HepG2 (cell line): Measurements from ENCODE around the gene ARHGAP4. TPM values are rescaled to one million over a fixed set of nuclear protein-coding genes. Genes with fewer than 3 reads are reported as not detected.

Experiments
- ATRX ChIP-seq: sonication (generic); formaldehyde crosslinking; IDR thresholded peaks from 2 replicates; pipeline ENCODE4 v1.4.0; 2020; ENCODE audit warnings: missing genetic modification reagents, borderline replicate concordance
- NFYB ChIP-seq: sonication (generic); formaldehyde crosslinking; IDR thresholded peaks from 2 replicates; pipeline ENCODE4 v1.4.0; 2020; ENCODE audit warnings: missing genetic modification reagents
- NKX3-1 ChIP-seq: sonication (generic); formaldehyde crosslinking; IDR thresholded peaks from 2 replicates; pipeline ENCODE4 v1.5.0; 2020; ENCODE audit warnings: missing genetic modification reagents
- POLR2G ChIP-seq: fragments of 200-400 bp; formaldehyde crosslinking; IDR thresholded peaks from 2 replicates; pipeline ENCODE4 v1.6.1; 2018; ENCODE audit warnings: mild to moderate bottlenecking, low read depth, low read length, moderate library complexity
- SMARCE1 ChIP-seq: fragments of 450-650 bp; IDR thresholded peaks from 2 replicates; pipeline ENCODE4 v1.6.1; 2017; ENCODE audit warnings: borderline replicate concordance
- ZNF329 ChIP-seq: sonication (generic); formaldehyde crosslinking; IDR thresholded peaks from 2 replicates; pipeline ENCODE4 v1.9.0; 2021; ENCODE audit warnings: low read depth, mild to moderate bottlenecking, missing genetic modification reagents
- ZNF598 ChIP-seq: sonication (generic); formaldehyde crosslinking; IDR thresholded peaks from 2 replicates; pipeline ENCODE4 v1.5.1; 2020; ENCODE audit warnings: mild to moderate bottlenecking, missing genetic modification reagents, borderline replicate concordance
- ZSCAN25 ChIP-seq: sonication (generic); formaldehyde crosslinking; IDR thresholded peaks from 2 replicates; pipeline ENCODE4 v1.8.0; 2022; ENCODE audit warnings: mild to moderate bottlenecking, missing genetic modification reagents
- polyA plus RNA-seq, 8 experiments: library from polyadenylated mRNA; depleted of rRNA in 3 of 8; stranded (reverse) in 7 of 8; unstranded in 1 of 8; fragments of >200 nt; fragmentation: Illumina TruSeq in 4 of 8; extraction: Trizol in 4 of 8; gene quantifications; 2 replicates each; pipeline versions ENCODE4 v1.2.1 to v1.2.3, GENCODE V29; 2011 to 2016; ENCODE audit warnings: low read depth in 4 of 8, missing spikeins in 1 of 8, mixed read lengths in 1 of 8; ENCODE audit not compliant: insufficient read depth in 1 of 8
- total RNA-seq, 5 experiments: library from RNA; depleted of rRNA; stranded (reverse); fragments of >200 nt; fragmentation: Illumina TruSeq; extraction: Trizol; gene quantifications; 2 replicates each; pipeline ENCODE4 v1.2.3, GENCODE V29; 2016; ENCODE audit warnings: low read depth in 1 of 5
- TF ChIP-seq, protein P1 (sequence below), 2 experiments: fragments of 450-650 bp in 1 of 2; sonication (generic) in 1 of 2; formaldehyde crosslinking in 1 of 2; IDR thresholded peaks; 2 replicates each; pipeline versions ENCODE4 v1.6.1 to v1.8.0; 2016 to 2022; ENCODE audit warnings: antibody characterized with exemption in 1 of 2, mild to moderate bottlenecking in 1 of 2, missing genetic modification reagents in 1 of 2
- TF ChIP-seq, protein P2 (sequence below): sonication (generic); formaldehyde crosslinking; IDR thresholded peaks from 2 replicates; pipeline ENCODE4 v1.5.1; 2020; ENCODE audit warnings: missing genetic modification reagents, mild to moderate bottlenecking, borderline replicate concordance
- TF ChIP-seq, protein P3 (sequence below): sonication (generic); formaldehyde crosslinking; IDR thresholded peaks from 2 replicates; pipeline ENCODE4 v1.8.0; 2022; ENCODE audit warnings: low read depth, missing genetic modification reagents
- TF ChIP-seq, protein P4 (sequence below): sonication (generic); formaldehyde crosslinking; IDR thresholded peaks from 2 replicates; pipeline ENCODE4 v1.5.1; 2020; ENCODE audit warnings: missing genetic modification reagents, mild to moderate bottlenecking, borderline replicate concordance

ARHGAP4 gene
- total and polyA plus RNA-seq, 2 of the 13 experiments (the other 11 are each of a cell fraction or from before 2014, with no cell fraction given), result 0.57 to 0.64 TPM

DNA sequence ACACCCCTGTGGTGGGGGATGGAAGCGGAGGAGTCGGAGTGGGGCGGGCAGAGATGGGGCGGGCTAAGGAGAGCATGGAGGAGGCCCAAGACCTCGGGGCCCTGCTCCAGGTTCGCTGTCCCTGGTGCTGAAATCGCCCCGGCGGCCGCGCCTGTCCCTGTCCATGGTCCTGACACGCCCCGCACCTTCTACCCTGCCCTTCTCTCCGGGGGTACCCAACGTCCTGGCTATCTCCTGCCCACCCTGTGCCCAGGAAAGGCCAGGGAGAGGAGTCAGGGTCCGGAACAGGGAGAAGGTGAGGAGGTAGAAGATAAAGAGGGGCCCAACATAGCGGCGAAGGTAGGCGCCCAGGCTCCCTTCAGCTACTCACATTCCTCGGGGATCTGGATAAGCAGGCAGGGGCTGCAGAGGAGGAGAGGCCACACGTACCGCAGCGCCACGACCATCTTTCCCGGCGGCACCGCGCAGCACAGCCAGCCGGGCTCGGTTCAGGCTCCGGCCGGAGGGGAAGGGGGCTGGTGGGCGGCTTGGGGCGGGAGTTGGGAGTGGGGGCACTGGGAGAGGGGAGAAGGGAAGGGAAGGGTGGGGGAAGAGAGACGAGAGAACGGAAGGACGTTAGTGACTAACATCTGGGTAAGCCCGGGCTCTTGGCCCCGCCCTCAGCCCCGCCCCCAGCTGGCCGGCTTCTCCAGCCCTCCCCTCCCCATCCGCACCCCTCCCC, 50.5 kb downstream of the ARHGAP4 start (continued):
- TF ChIP-seq, protein P1, sequence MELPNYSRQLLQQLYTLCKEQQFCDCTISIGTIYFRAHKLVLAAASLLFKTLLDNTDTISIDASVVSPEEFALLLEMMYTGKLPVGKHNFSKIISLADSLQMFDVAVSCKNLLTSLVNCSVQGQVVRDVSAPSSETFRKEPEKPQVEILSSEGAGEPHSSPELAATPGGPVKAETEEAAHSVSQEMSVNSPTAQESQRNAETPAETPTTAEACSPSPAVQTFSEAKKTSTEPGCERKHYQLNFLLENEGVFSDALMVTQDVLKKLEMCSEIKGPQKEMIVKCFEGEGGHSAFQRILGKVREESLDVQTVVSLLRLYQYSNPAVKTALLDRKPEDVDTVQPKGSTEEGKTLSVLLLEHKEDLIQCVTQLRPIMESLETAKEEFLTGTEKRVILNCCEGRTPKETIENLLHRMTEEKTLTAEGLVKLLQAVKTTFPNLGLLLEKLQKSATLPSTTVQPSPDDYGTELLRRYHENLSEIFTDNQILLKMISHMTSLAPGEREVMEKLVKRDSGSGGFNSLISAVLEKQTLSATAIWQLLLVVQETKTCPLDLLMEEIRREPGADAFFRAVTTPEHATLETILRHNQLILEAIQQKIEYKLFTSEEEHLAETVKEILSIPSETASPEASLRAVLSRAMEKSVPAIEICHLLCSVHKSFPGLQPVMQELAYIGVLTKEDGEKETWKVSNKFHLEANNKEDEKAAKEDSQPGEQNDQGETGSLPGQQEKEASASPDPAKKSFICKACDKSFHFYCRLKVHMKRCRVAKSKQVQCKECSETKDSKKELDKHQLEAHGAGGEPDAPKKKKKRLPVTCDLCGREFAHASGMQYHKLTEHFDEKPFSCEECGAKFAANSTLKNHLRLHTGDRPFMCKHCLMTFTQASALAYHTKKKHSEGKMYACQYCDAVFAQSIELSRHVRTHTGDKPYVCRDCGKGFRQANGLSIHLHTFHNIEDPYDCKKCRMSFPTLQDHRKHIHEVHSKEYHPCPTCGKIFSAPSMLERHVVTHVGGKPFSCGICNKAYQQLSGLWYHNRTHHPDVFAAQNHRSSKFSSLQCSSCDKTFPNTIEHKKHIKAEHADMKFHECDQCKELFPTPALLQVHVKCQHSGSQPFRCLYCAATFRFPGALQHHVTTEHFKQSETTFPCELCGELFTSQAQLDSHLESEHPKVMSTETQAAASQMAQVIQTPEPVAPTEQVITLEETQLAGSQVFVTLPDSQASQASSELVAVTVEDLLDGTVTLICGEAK (IDR thresholded peaks at IDR 0.05), result no peak
- TF ChIP-seq, protein P1 (CRISPR knock-in tag; IDR thresholded peaks at IDR 0.05), result peak; percentile 97
- TF ChIP-seq ZSCAN25 (peak; percentile 95), SMARCE1 (no peak), POLR2G (no peak), NKX3-1 (CRISPR knock-in tag) (peak; percentile 100), ATRX (peak; percentile 97; the same call in 1 of the 2 replicates), ZNF329 (CRISPR knock-in tag) (peak; percentile 97), NFYB (peak; percentile 72), ZNF598 (peak; percentile 95; the same call in 1 of the 2 replicates)
- TF ChIP-seq, protein P2, sequence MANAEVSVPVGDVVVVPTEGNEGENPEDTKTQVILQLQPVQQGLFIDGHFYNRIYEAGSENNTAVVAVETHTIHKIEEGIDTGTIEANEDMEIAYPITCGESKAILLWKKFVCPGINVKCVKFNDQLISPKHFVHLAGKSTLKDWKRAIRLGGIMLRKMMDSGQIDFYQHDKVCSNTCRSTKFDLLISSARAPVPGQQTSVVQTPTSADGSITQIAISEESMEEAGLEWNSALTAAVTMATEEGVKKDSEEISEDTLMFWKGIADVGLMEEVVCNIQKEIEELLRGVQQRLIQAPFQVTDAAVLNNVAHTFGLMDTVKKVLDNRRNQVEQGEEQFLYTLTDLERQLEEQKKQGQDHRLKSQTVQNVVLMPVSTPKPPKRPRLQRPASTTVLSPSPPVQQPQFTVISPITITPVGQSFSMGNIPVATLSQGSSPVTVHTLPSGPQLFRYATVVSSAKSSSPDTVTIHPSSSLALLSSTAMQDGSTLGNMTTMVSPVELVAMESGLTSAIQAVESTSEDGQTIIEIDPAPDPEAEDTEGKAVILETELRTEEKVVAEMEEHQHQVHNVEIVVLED (CRISPR knock-in tag), result 0 out of 2 replicates have a peak, but pooled peaks have one; percentile 35
- TF ChIP-seq, protein P3, sequence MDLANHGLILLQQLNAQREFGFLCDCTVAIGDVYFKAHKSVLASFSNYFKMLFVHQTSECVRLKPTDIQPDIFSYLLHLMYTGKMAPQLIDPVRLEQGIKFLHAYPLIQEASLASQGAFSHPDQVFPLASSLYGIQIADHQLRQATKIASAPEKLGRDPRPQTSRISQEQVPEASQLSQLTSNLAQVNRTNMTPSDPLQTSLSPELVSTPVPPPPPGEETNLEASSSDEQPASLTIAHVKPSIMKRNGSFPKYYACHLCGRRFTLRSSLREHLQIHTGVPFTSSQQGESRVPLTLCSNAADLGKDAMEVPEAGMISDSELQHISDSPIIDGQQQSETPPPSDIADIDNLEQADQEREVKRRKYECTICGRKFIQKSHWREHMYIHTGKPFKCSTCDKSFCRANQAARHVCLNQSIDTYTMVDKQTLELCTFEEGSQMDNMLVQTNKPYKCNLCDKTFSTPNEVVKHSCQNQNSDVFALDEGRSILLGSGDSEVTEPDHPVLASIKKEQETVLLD (CRISPR knock-in tag), result peak; percentile 91
- TF ChIP-seq, protein P4, sequence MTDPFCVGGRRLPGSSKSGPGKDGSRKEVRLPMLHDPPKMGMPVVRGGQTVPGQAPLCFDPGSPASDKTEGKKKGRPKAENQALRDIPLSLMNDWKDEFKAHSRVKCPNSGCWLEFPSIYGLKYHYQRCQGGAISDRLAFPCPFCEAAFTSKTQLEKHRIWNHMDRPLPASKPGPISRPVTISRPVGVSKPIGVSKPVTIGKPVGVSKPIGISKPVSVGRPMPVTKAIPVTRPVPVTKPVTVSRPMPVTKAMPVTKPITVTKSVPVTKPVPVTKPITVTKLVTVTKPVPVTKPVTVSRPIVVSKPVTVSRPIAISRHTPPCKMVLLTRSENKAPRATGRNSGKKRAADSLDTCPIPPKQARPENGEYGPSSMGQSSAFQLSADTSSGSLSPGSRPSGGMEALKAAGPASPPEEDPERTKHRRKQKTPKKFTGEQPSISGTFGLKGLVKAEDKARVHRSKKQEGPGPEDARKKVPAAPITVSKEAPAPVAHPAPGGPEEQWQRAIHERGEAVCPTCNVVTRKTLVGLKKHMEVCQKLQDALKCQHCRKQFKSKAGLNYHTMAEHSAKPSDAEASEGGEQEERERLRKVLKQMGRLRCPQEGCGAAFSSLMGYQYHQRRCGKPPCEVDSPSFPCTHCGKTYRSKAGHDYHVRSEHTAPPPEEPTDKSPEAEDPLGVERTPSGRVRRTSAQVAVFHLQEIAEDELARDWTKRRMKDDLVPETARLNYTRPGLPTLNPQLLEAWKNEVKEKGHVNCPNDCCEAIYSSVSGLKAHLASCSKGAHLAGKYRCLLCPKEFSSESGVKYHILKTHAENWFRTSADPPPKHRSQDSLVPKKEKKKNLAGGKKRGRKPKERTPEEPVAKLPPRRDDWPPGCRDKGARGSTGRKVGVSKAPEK (CRISPR knock-in tag), result peak; percentile 68; the same call in 1 of the 2 replicates
